Measurements from ENCODE around the gene FLYWCH2. TPM values are rescaled to one million over a fixed set of nuclear protein-coding genes. Genes with fewer than 3 reads are reported as not detected.

FLYWCH2 gene
- total RNA-seq, 1 experiment from 2014 or later: 33.7 TPM

DNA sequence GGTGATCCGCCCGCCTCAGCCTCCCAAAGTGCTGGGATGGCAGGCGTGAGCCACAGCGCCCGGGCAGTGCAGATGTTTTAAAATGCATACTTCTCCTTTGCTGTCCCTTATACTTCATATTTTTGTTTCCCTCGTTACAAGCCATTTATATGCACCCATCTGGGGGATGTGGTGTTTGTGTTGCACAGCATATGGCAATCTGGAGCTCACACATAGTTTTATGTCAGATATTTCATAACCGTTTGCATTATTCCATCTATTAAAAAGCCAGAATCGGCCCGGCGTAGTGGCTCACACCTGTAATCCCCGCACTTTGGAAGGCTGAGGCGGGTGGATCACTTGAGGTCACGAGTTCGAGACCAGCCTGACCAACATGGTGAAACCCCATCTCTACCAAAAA, 40.5 kb downstream of the FLYWCH2 start:
- H3K27me3 ChIP-seq (ENCODE audit: insufficient read depth, low read length): no peaks in the 10 kb centered on the region
- intact Hi-C loops (cut with micrococcal nuclease): no loop called here
- H3K9ac ChIP-seq (ENCODE audit: low read length): no peak overlapping the region
- ChIA-PET CTCF (no interaction called here), RAD21 (ENCODE audit: low non-redundant PET in 1 of 2, low total read pairs in 2 of 2, uncharacterized antibody in 2 of 2, unreplicated experiment in 2 of 2) (no interaction called here), POLR2A (no interaction called here)
- no peak overlapping the region for H3K4me2 ChIP-seq (ENCODE audit: low read length)
- no peak for DNase-seq (ENCODE audit: low read depth, low spot score)
- H4K20me1 ChIP-seq (ENCODE audit: insufficient read depth): no peaks in the 10 kb centered on the region
- peaks cover 20% of the 10 kb centered on the region for H3K79me2 ChIP-seq (ENCODE audit: insufficient read depth, low read length)
- no peak for ATAC-seq
- H3K9me2 ChIP-seq (ENCODE audit: insufficient read depth): no peaks in the 10 kb centered on the region
- no peak overlapping the region for H2AFZ ChIP-seq (ENCODE audit: low read depth, low read length, poor library complexity, severe bottlenecking)
- BruUV-seq (replicated peaks): no TSS peak
- no peak overlapping the region for H3K4me3 ChIP-seq (replicated peaks in 1 of 2; ENCODE audit: low read depth in 1 of 2, low read length in 2 of 2)
- peaks cover 0 to 17% of the 10 kb centered on the region in 2 experiments; a peak in 3 of 4 replicates for H3K4me1 ChIP-seq (ENCODE audit: control insufficient read depth in 1 of 2, insufficient read depth in 2 of 2, low read length in 2 of 2)
- TF ChIP-seq REST (IDR thresholded peaks at IDR 0.05; ENCODE audit: low read depth) (no peak), SRF (IDR thresholded peaks at IDR 0.05; ENCODE audit: low read depth) (no peak), POLR2AphosphoS5 (IDR thresholded peaks at IDR 0.05; ENCODE audit: low read depth, low read length) (no peak), SIN3A (IDR thresholded peaks at IDR 0.05; ENCODE audit: low read depth) (no peak), ZNF274 (IDR thresholded peaks at IDR 0.05; ENCODE audit: low read depth, low read length) (no peak), POLR2A (IDR thresholded peaks at IDR 0.05; ENCODE audit: borderline replicate concordance, extremely low read depth, insufficient read depth, insufficient read length) (no peak), JUND (IDR thresholded peaks at IDR 0.05) (no peak), TCF7L2 (IDR thresholded peaks at IDR 0.05; ENCODE audit: borderline replicate concordance, extremely low read depth, insufficient read depth, insufficient read length) (no peak), FOSL1 (IDR thresholded peaks at IDR 0.05; ENCODE audit: low read depth) (no peak), SP1 (IDR thresholded peaks at IDR 0.05; ENCODE audit: low read depth) (no peak), RAD21 (IDR thresholded peaks at IDR 0.05; ENCODE audit: low read depth) (no peak), EZH2phosphoT487 (IDR thresholded peaks at IDR 0.05; ENCODE audit: borderline replicate concordance) (no peak), YY1 (IDR thresholded peaks at IDR 0.05; ENCODE audit: extremely low read depth, insufficient replicate concordance, low read depth, low read length) (no peak), CTCF (IDR thresholded peaks at IDR 0.05 in 2 of 3, conservative IDR thresholded peaks at IDR 0.05 in 1 of 3; ENCODE audit: borderline replicate concordance in 1 of 3, insufficient read depth in 1 of 3, low read depth in 2 of 3, low read length in 2 of 3) (no peak), ELF1 (IDR thresholded peaks at IDR 0.05; ENCODE audit: borderline replicate concordance, low read depth) (no peak), ATF3 (IDR thresholded peaks at IDR 0.05) (no peak), EZH2 (IDR thresholded peaks at IDR 0.05) (no peak), EGR1 (IDR thresholded peaks at IDR 0.05; ENCODE audit: low read depth) (no peak)
- TF ChIP-seq, protein P1, sequence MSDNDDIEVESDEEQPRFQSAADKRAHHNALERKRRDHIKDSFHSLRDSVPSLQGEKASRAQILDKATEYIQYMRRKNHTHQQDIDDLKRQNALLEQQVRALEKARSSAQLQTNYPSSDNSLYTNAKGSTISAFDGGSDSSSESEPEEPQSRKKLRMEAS (IDR thresholded peaks at IDR 0.05): no peak
- TF ChIP-seq, protein P2, sequence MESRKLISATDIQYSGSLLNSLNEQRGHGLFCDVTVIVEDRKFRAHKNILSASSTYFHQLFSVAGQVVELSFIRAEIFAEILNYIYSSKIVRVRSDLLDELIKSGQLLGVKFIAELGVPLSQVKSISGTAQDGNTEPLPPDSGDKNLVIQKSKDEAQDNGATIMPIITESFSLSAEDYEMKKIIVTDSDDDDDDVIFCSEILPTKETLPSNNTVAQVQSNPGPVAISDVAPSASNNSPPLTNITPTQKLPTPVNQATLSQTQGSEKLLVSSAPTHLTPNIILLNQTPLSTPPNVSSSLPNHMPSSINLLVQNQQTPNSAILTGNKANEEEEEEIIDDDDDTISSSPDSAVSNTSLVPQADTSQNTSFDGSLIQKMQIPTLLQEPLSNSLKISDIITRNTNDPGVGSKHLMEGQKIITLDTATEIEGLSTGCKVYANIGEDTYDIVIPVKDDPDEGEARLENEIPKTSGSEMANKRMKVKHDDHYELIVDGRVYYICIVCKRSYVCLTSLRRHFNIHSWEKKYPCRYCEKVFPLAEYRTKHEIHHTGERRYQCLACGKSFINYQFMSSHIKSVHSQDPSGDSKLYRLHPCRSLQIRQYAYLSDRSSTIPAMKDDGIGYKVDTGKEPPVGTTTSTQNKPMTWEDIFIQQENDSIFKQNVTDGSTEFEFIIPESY (IDR thresholded peaks at IDR 0.05; ENCODE audit: extremely low read depth, insufficient replicate concordance, low read length): no peak
- H3K36me3 ChIP-seq (ENCODE audit: control insufficient read depth in 1 of 2, insufficient read depth in 2 of 2, low read length in 2 of 2): peaks cover 2 to 4% of the 10 kb centered on the region in 2 experiments; a peak in 2 of 4 replicates
- H3K9me3 ChIP-seq (ENCODE audit: control insufficient read depth in 1 of 2, insufficient read depth in 1 of 2, low read depth in 1 of 2, low read length in 2 of 2): no peaks in the 10 kb centered on the region
- H3K27ac ChIP-seq (ENCODE audit: low read depth, low read length): no peak overlapping the region
